H1 (cell line): Measurements from ENCODE around the gene PRKG2. TPM values are rescaled to one million over a fixed set of nuclear protein-coding genes. Genes with fewer than 3 reads are reported as not detected.

Experiments
- CTCF ChIA-PET: fragments of 300-600 bp; sonication (Branson Sonifier 250); formaldehyde crosslinking; loops from one replicate; lab custom pipeline; 2021; ENCODE audit not compliant: partially characterized antibody; lab: Charles Lee
- POLR2A ChIA-PET: fragments of 300-600 bp; sonication (Branson Sonifier 250); formaldehyde crosslinking; loops from one replicate; lab custom pipeline; 2021; ENCODE audit warnings: inconsistent platforms; ENCODE audit not compliant: partially characterized antibody; lab: Charles Lee
- DNase-seq, 2 experiments: peaks; one replicate each; pipeline versions ENCODE4 v3.0.0 to v3.0.0-alpha.2; 2010 to 2022; ENCODE audit warnings: low spot score in 2 of 2, low read depth in 1 of 2, mixed read lengths in 1 of 2
- FAIRE-seq: peaks from 2 replicates; lab custom pipeline; 2011; peaks lifted over from hg19 to GRCh38; lab: Jason Lieb, UNC
- H2AFZ ChIP-seq: 2 replicates; pipeline ENCODE4 v1.8.1; 2012; ENCODE audit warnings: low read length, inconsistent platforms
- H2AK5ac ChIP-seq: 2 replicates; pipeline ENCODE4 v1.6.1; 2013; ENCODE audit warnings: low read depth, low read length
- H2BK120ac ChIP-seq: replicated peaks from 2 replicates; pipeline ENCODE3; 2013; ENCODE audit warnings: low read depth, low read length, inconsistent platforms
- H2BK12ac ChIP-seq: 2 replicates; pipeline ENCODE4 v1.6.1; 2013; ENCODE audit warnings: low read depth, low read length
- H2BK15ac ChIP-seq: 2 replicates; pipeline ENCODE4 v1.6.1; 2013; ENCODE audit warnings: low read length
- H2BK20ac ChIP-seq: 2 replicates; pipeline ENCODE4 v1.6.1; 2013; ENCODE audit warnings: low read length
- H2BK5ac ChIP-seq: 2 replicates; pipeline ENCODE4 v1.6.1; 2013; ENCODE audit warnings: low read depth, low read length
- H3K14ac ChIP-seq: 2 replicates; pipeline ENCODE4 v1.6.1; 2013; ENCODE audit warnings: inconsistent platforms; ENCODE audit not compliant: insufficient read length
- H3K18ac ChIP-seq: 2 replicates; pipeline ENCODE4 v1.6.1; 2013; ENCODE audit warnings: low read length; ENCODE audit errors: extremely low read depth
- H3K23ac ChIP-seq: 2 replicates; pipeline ENCODE4 v1.6.1; 2013; ENCODE audit warnings: inconsistent platforms; ENCODE audit not compliant: insufficient read length
- H3K23me2 ChIP-seq: 2 replicates; pipeline ENCODE4 v1.6.1; 2013; ENCODE audit warnings: low read depth, low read length
- H3K27ac ChIP-seq: 2 replicates; pipeline ENCODE4 v1.6.1; 2011; ENCODE audit warnings: low read depth, low read length, inconsistent platforms
- H3K27me3 ChIP-seq, 4 experiments: replicated peaks in 1 of 4; 1 replicate in 1 of 4; 2 replicates in 3 of 4; pipeline versions ENCODE4 v1.6.1 to v1.8.1; 2011 to 2013; ENCODE audit warnings: low read length in 3 of 4, mild to moderate bottlenecking in 3 of 4, inconsistent platforms in 2 of 4, mixed read lengths in 2 of 4, moderate library complexity in 1 of 4; ENCODE audit not compliant: control insufficient read depth in 3 of 4, insufficient read depth in 3 of 4; ENCODE audit errors: extremely low read depth in 1 of 4
- H3K36me3 ChIP-seq, 4 experiments: 2 replicates each; pipeline versions ENCODE4 v1.6.1 to v1.8.1; 2011 to 2013; ENCODE audit warnings: mild to moderate bottlenecking in 4 of 4, low read length in 3 of 4, moderate library complexity in 2 of 4, control low read depth in 1 of 4, inconsistent platforms in 1 of 4; ENCODE audit not compliant: insufficient read depth in 4 of 4, control insufficient read depth in 2 of 4
- H3K4ac ChIP-seq: replicated peaks from 2 replicates; pipeline ENCODE3; 2013; ENCODE audit warnings: low read length, low read depth, mixed read lengths, inconsistent platforms; ENCODE audit not compliant: insufficient read length
- H3K4me1 ChIP-seq, 4 experiments: replicated peaks in 1 of 4; 1 replicate in 1 of 4; 2 replicates in 3 of 4; pipeline versions ENCODE4 v1.6.1 to v1.8.1; 2011 to 2013; ENCODE audit warnings: low read length in 3 of 4, inconsistent platforms in 2 of 4, mixed read lengths in 1 of 4; ENCODE audit not compliant: insufficient read depth in 4 of 4, control insufficient read depth in 3 of 4
- H3K4me2 ChIP-seq, 2 experiments: 2 replicates each; pipeline versions ENCODE4 v1.6.1 to v1.8.1; 2011 to 2013; ENCODE audit warnings: low read depth in 2 of 2, low read length in 2 of 2, control low read depth in 1 of 2, inconsistent platforms in 1 of 2, mild to moderate bottlenecking in 1 of 2; ENCODE audit not compliant: insufficient read depth in 1 of 2
- H3K4me3 ChIP-seq, 4 experiments: fragments of 200-600, 300-600 bp in 1 of 4; sonication (generic), shearing (Covaris generic), sonication (Bioruptor Twin) in 1 of 4; 2 replicates each; pipeline versions ENCODE4 v1.5.1 to v1.8.1; 2011 to 2016; ENCODE audit warnings: low read length in 4 of 4, low read depth in 3 of 4, control low read depth in 2 of 4, inconsistent platforms in 2 of 4, mild to moderate bottlenecking in 2 of 4, mixed read lengths in 1 of 4, moderate library complexity in 1 of 4; ENCODE audit not compliant: insufficient read depth in 2 of 4; ENCODE audit errors: extremely low read depth in 1 of 4
- H3K56ac ChIP-seq: replicated peaks from 2 replicates; pipeline ENCODE3; 2013; ENCODE audit warnings: low read depth, mild to moderate bottlenecking, mixed read lengths, low read length, inconsistent platforms; ENCODE audit not compliant: insufficient read length
- H3K79me1 ChIP-seq: 2 replicates; pipeline ENCODE4 v1.6.1; 2013; ENCODE audit warnings: low read depth, low read length, control low read depth
- H3K79me2 ChIP-seq, 2 experiments: 2 replicates each; pipeline versions ENCODE4 v1.6.1 to v1.8.1; 2012 to 2013; ENCODE audit warnings: low read length in 2 of 2, mild to moderate bottlenecking in 2 of 2, inconsistent platforms in 1 of 2; ENCODE audit not compliant: insufficient read depth in 2 of 2, control insufficient read depth in 1 of 2
- H3K9ac ChIP-seq, 4 experiments: replicated peaks in 1 of 4; 1 replicate in 1 of 4; 2 replicates in 3 of 4; pipeline versions ENCODE4 v1.6.1 to v1.8.1; 2011 to 2013; ENCODE audit warnings: low read depth in 3 of 4, low read length in 3 of 4, control low read depth in 2 of 4, mild to moderate bottlenecking in 2 of 4, moderate library complexity in 2 of 4, inconsistent platforms in 1 of 4; ENCODE audit errors: extremely low read depth in 1 of 4
- H3K9me3 ChIP-seq, 2 experiments: 2 replicates each; pipeline versions ENCODE4 v1.6.1 to v1.8.1; 2012 to 2013; ENCODE audit warnings: mild to moderate bottlenecking in 2 of 2, moderate library complexity in 2 of 2, control low read depth in 1 of 2, inconsistent platforms in 1 of 2, low read depth in 1 of 2, low read length in 1 of 2, mixed read lengths in 1 of 2; ENCODE audit not compliant: insufficient read depth in 2 of 2
- H4K20me1 ChIP-seq, 2 experiments: replicated peaks in 1 of 2; 2 replicates each; pipeline versions ENCODE3 to v1.8.1; 2011 to 2013; ENCODE audit warnings: inconsistent platforms in 2 of 2, low read length in 2 of 2, mild to moderate bottlenecking in 1 of 2; ENCODE audit not compliant: insufficient read depth in 2 of 2, control insufficient read depth in 1 of 2
- H4K5ac ChIP-seq: 2 replicates; pipeline ENCODE4 v1.6.1; 2013; ENCODE audit warnings: low read length, low read depth, mixed read lengths, inconsistent platforms; ENCODE audit not compliant: insufficient read length
- H4K8ac ChIP-seq: 2 replicates; pipeline ENCODE4 v1.8.0; 2013; ENCODE audit warnings: mild to moderate bottlenecking, moderate library complexity, low read length, inconsistent platforms; ENCODE audit not compliant: insufficient read depth; ENCODE audit errors: extremely low read depth
- H4K91ac ChIP-seq: replicated peaks from 2 replicates; pipeline ENCODE3; 2013; ENCODE audit warnings: low read length, mixed read lengths, inconsistent platforms; ENCODE audit not compliant: insufficient read length
- CTBP2 ChIP-seq: IDR thresholded peaks from 2 replicates; pipeline ENCODE4 v1.7.0; 2011; ENCODE audit warnings: borderline replicate concordance, mild to moderate bottlenecking, moderate library complexity, mixed read lengths, low read length; ENCODE audit not compliant: insufficient read depth, insufficient read length
- E2F6 ChIP-seq: IDR thresholded peaks from 2 replicates; pipeline ENCODE4 v1.6.1; 2012; ENCODE audit warnings: inconsistent platforms
- HDAC2 ChIP-seq, 2 experiments: fragments of 300-600 bp in 1 of 2; sonication (generic) in 1 of 2; IDR thresholded peaks; 2 replicates each; pipeline ENCODE4 v1.6.1; 2011 to 2012; ENCODE audit warnings: low read depth in 2 of 2, low read length in 2 of 2, mild to moderate bottlenecking in 2 of 2, moderate library complexity in 2 of 2, borderline replicate concordance in 1 of 2, inconsistent platforms in 1 of 2
- RAD21 ChIP-seq, 2 experiments: IDR thresholded peaks in 1 of 2; conservative IDR thresholded peaks in 1 of 2; 2 replicates each; pipeline ENCODE4 v1.6.1; 2011; ENCODE audit warnings: low read depth in 2 of 2, low read length in 2 of 2, improper control_type of control experiment in 1 of 2, inconsistent platforms in 1 of 2, mild to moderate bottlenecking in 1 of 2, moderate library complexity in 1 of 2
- RXRA ChIP-seq: IDR thresholded peaks from 2 replicates; pipeline ENCODE4 v1.6.1; 2011; ENCODE audit warnings: low read depth, mild to moderate bottlenecking, low read length, moderate library complexity; ENCODE audit not compliant: insufficient read depth
- SP1 ChIP-seq: IDR thresholded peaks from 2 replicates; pipeline ENCODE4 v1.6.1; 2011; ENCODE audit warnings: low read depth, low read length
- SP2 ChIP-seq: IDR thresholded peaks from 2 replicates; pipeline ENCODE4 v1.6.1; 2012; ENCODE audit warnings: mild to moderate bottlenecking, low read length, inconsistent platforms
- TEAD4 ChIP-seq: IDR thresholded peaks from 2 replicates; pipeline ENCODE4 v1.6.1; 2012; ENCODE audit warnings: low read depth, low read length, inconsistent platforms, mixed read lengths
- ZNF274 ChIP-seq: IDR thresholded peaks from 2 replicates; pipeline ENCODE4 v1.7.0; 2012; ENCODE audit warnings: low read length, borderline replicate concordance; ENCODE audit errors: extremely low read depth
- WGBS, 2 experiments: shearing (Covaris generic) in 1 of 2; methylation state at CpG; one replicate each; pipeline versions ENCODE4 v1.1.6 to v1.1.7; 2013 to 2015; ENCODE audit warnings: low lambda C conversion rate in 2 of 2, mixed read lengths in 2 of 2, inconsistent platforms in 1 of 2, low coverage in 1 of 2, missing lambda C conversion rate in 1 of 2; ENCODE audit not compliant: insufficient replicate concordance in 2 of 2, insufficient coverage in 1 of 2, insufficient read length in 1 of 2; ENCODE audit errors: extremely low coverage in 1 of 2, missing lambda C conversion rate in 1 of 2; 5-methylcytosine and 5-hydroxymethylcytosine counted together
- polyA plus RNA-seq, 7 experiments: library from polyadenylated mRNA; depleted of rRNA in 3 of 7; stranded (reverse) in 5 of 7; unstranded in 2 of 7; fragments of >200 nt in 5 of 7; fragments of 200-250 nt in 2 of 7; gene quantifications; 1 replicate in 5 of 7; 2 replicates in 1 of 7; 4 replicates in 1 of 7; pipeline versions ENCODE4 v1.2.1 to v1.2.3, GENCODE V29; 2011 to 2013; ENCODE audit warnings: missing spikeins in 2 of 7, mixed read lengths in 2 of 7
- total RNA-seq: library from RNA; stranded (reverse); fragmentation: NEBNext Ultra II Directional; extraction: Animal tissue kit (Norgen Biotek cat#: 25700); gene quantifications from 2 replicates; pipeline ENCODE4 v1.2.1, GENCODE V29; 2021

The PRKG2 gene
- total and polyA plus RNA-seq, 2 of the 8 experiments (the other 6 are each of a cell fraction or from before 2014, with no cell fraction given): 0.45 to 1.2 TPM

- POLR2A ChIA-PET: no interaction called here
- CTCF ChIA-PET: interaction anchor here (1.1 to 1.7 kb wide), 5 partner anchors 15 to 267 kb away, joined by 3 to 8 read pairs (median 4); no protein-coding TSS in a partner anchor
- H4K5ac ChIP-seq: no peak overlapping the region
Observed at GRCh38 chr4:81085291-81085690, 129.7 kb downstream of the PRKG2 start.

More at GRCh38 chr4:81085291-81085690, 129.7 kb downstream of the PRKG2 start:
- Histone ChIP-seq H4K8ac (no peak overlapping the region), H3K9ac (no peak overlapping the region), H3K56ac (no peak overlapping the region), H2AFZ (no peak overlapping the region), H3K36me3 (no peaks in the 10 kb centered on the region), H2BK120ac (no peak overlapping the region), H3K4ac (no peak overlapping the region), H3K4me3 (no peak overlapping the region), H3K18ac (no peak overlapping the region), H2AK5ac (no peak overlapping the region), H3K27me3 (no peaks in the 10 kb centered on the region), H3K27ac (no peak overlapping the region), H3K79me1 (no peaks in the 10 kb centered on the region), H4K20me1 (no peaks in the 10 kb centered on the region), H2BK5ac (no peak overlapping the region), H2BK20ac (no peak overlapping the region), H3K23me2 (no peaks in the 10 kb centered on the region), H3K4me2 (no peak overlapping the region), H3K9me3 (peaks cover 0 to 3% of the 10 kb centered on the region in 2 experiments; a peak in 1 of 4 replicates), H3K79me2 (no peaks in the 10 kb centered on the region), H3K14ac (no peak overlapping the region), H2BK12ac (no peak overlapping the region), H2BK15ac (no peak overlapping the region), H4K91ac (no peak overlapping the region), H3K4me1 (no peaks in the 10 kb centered on the region), H3K23ac (no peak overlapping the region)
- FAIRE-seq: no peak
- TF ChIP-seq ZNF274: no peak
- TF ChIP-seq SP2: no peak
- TF ChIP-seq TEAD4: no peak
- TF ChIP-seq SP1: no peak
- TF ChIP-seq RAD21 (IDR thresholded peaks at IDR 0.05 in 1 of 2, conservative IDR thresholded peaks at IDR 0.05 in 1 of 2; ENCODE audit: low read depth in 2 of 2, low read length in 2 of 2): no peak
- TF ChIP-seq RXRA: no peak
- no peak for TF ChIP-seq HDAC2 (IDR thresholded peaks at IDR 0.05; ENCODE audit: borderline replicate concordance in 1 of 2, low read depth in 2 of 2, low read length in 2 of 2)
- TF ChIP-seq E2F6: no peak
- no peak for TF ChIP-seq CTBP2
- no peak for DNase-seq
- 81% methylated on average over 3 of the region's 3 CpGs; no CpG with 5 or more reads in 1 of the 2 experiments for WGBS, 2 experiments
